GM19240 (cell line): ENCODE data around the gene LAMC3.
"Not testable (repeated sequence)": the region's sequence is repeated elsewhere in the genome, so short reads cannot be mapped to it uniquely, and the experiment has no call there.

Experiments
- DNase-seq: peaks from one replicate; pipeline ENCODE4 v3.0.0; 2011; ENCODE audit warnings: low spot score; ENCODE audit not compliant: insufficient read length

Gene LAMC3

DNA sequence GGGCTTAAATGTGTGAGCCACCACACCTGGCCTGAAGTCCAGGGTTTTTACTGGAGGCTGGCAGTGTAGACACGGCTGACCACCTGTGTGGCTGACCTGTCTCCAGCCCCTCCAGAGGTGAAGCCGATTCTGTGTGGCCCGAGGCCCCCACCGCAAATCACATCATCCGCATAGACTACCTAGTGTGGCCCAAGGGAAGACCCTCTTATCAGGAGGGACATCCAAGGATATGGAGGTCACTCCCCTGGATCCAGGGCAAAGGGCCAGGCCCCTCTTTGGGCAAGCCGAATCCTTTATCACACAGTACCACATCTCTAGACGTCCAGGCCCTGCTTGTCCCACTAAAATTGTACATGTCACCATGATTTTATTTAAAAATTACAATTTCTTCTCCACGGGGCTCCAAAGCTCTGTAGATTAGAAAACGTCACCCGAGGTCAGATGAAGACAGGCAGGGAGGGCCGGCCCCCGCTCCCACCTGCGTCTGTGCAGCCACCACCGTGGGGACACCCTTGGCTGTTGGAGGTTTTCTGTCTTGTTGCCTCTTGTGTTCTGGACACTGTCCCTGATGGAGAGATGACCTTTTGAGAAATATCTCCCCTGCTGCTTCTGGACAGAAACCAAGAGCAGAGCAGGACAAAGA, 20.1 kb downstream of the LAMC3 start:
- no peak for DNase-seq

DNA sequence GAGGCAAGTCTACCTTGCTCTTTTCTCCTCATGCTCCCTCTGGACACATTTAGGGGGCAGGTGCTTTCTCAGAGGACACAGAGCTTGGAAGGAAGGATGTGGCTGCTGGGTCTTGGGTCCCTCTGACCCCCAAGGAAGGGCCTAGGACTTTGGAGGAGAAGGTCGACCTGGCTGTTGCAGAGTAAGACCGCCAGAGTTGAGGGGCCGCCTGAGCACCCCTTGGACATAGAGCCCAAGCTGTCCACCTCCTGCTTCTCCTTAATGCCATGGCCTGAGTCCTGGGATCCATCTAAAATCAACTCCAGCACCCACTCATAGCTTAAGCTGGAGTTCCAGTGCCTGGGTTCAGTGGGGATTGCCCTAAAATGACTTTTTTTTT, 20.6 kb downstream of the LAMC3 start:
- no peak for DNase-seq

DNA sequence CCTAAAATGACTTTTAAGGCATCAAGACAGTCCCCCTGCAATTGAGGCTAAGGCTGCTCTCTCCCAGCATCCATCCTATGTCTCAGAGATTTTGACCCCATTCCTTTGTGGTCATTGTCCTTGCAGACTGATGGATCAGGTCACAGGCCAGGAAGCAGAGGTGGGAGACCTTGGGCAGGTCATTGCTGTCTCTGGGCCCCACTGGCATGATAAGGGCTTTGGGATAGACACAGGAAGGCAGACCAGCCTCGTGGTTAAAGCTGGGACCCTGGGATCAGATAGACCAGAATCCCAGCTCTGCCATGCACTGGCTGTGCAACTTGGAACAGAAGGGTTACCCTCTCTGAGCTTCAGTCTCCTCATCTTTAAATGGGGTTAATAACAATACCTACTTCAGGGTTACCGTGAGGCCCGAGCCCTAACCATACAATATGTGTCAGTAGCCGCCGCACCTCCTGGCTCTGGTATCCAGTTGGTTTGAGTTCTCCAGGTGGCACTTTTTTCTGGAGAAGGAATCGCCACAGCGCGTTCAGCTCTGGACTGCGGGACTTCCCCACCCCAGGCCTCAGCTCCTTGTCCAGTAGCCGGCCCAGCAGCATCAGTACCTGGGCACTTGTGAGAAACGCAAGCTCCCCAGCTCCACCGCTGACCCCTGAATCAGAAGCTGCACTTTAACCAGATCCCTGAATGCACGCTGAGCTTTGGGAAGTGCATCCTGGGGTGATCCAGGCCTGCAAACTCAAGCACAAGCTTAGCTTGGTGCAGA, 21.4 kb downstream of the LAMC3 start:
- DNase-seq = no peak

DNA sequence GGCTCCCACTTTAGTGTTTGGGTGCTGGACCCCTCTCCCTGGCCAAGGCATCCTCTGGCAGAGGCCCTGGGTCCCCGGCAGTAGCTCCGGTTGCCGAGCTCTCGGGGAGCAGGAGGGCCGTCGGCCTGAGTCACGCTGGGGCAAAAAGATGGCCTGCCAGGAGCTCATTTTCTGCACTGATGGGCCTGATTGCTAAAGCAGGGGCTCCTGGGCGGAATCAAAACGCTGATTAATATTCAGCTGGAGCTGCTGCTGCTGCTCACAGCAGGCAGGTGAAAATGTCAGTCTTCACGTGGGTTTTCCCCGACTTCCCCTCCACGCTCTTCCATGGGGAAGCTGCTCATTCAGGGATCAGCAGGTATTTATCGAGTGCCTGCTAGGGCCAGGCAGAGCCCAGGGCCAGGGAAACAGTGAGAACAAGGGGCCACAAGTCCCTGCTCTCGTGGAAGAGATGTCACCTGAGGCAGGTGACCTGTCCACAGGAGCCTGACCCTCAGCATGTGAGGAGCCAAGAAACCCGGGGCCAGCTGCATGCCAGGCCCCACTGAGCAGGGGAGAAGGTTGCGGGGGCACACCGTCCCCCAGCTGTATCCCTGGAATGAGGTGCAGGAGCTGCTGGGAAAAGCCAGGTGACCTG, 22.1 kb downstream of the LAMC3 start:
- DNase-seq = no peak

DNA sequence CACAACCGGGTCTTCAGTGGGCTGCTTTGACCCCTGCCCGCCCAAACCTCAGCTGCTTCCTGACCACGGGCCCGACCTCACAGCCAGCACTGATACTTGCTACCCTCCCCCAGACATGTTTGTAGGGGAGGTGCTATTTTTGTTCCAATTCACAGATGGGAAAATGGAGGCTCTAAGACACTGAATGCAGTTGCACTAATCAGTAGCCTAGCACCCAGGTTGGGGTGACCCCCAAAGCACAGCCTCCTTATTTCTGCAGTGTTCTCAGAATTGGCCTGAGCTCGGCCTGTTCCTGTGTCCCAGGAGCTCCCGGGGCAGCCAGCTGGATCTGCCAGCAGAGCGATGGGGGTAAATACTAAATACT, 22.6 kb downstream of the LAMC3 start:
- DNase-seq = no peak

DNA sequence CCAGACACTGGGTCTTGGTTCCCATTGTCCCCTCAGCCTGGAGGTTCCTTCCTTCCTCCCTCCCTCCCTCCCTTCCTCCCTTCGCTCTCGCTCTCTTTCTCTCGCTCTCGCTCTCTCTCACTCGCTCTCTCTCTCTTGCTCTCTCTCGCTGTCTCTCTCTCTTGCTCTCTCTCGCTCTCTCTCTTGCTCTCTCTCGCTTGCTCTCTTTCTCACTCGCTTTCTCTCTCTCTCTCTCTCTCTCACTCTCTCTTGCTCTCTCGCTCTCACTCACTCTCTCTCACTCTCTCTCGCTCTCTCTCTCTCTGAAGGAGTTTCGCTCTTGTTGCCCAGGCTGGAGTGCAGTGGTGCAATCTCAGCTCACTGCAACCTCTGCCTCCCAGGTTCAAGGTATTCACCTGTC, 23.4 kb downstream of the LAMC3 start:
- DNase-seq = no peak

DNA sequence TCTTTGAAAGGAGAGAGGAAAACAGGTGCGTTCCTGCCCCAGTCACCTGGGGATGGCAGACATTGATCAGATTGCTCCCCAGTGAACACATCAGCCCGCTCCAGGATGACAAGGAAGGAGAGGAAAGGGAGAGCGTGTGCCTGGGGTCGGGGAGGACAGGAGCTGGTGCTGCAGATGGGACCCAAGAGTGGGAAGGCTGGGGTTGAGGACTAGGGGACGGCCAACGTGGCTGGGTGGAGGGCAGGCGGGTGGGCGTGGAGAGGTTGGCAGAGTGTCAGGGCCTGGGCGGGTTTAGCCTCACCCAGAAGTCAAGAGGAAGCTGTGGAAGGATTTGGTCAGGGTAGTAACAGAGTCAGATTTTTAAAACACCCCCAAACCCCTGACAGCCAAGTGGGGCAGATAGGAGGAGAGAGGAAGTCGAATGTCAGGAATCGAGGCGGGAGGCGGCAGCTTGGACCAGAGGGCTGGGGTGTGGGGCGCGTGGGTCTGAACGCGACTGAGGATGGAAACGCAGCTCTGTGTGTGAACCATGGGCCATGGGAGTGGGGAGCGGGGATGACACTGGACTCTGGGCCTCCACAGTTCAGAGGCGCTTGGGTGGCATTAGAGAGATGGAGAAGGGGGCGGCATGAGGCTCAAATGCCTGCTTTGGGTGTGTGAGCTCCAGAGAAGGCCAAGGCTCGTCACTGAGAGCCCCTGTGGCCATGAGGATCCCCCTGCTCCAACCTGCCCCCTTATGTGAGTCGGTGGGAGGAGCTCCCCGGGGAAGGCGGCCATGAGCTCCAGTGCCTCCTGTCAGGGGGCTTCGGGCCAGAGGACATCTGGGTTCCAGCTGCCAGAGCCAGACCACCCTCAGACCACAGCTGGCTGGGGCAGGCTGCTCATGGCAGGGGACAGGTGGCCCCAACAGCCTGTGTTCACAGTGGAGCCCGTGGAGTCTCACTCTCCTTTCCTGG, 24.6 kb downstream of the LAMC3 start:
- no peak for DNase-seq

DNA sequence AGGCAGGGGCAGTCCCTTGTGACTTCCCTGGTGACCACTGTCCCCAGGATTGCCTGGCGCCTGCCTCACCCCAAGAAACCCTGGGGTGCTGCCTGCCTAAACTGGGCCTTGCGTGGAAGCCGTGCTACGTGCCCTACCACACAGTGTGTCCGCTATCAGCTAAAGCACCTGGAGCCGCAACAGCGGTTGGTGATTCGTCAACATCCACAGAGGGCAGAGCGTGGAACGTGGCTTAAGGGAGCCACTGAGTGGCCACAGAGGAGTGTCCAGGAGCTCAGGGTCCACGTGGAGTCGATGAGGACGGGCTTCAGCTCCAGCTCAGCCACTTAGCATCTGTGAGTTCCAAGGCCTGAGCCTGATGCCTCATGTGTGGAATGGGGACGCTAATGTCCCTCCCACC, 25.3 kb downstream of the LAMC3 start:
- no peak for DNase-seq

DNA sequence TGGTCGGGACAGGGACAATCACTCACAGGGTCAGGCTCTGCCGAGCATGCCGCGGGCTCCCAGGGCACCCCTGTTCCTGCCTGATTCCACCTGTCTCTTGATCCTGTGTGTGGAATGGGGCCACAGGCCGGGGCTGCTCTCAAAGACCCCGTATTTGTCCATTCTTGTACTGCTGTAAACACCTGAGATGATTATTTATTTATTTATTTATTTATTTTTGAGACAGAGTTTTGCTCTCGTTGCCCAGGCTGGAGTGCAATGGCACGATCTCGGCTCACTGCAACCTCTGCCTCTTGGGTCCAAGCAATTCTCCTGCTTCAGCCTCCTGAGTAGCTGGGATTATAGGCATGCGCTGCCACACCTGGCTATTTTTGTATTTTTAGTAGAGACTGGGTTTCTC, 25.8 kb downstream of the LAMC3 start:
- DNase-seq = not testable (repeated sequence)

DNA sequence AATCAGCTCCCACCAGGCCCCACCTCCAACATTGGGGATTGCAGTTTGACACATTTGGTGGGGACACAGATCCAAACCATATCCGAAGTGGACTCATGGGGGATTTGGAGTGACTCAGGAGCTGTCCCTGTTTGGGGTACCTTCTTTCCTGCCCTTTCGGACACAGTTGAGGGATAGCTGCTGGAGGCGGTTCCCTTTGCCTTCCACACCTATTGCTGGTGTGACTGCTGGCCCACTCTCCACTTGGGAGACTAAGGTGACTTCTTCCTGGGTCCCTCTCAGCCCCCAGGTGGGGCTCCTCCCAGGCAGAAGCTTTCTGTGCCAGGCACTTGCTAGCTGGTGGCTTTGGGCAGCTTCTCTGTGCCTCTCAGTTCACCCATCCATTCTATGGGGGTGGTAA, 26.6 kb downstream of the LAMC3 start:
- no peak for DNase-seq

DNA sequence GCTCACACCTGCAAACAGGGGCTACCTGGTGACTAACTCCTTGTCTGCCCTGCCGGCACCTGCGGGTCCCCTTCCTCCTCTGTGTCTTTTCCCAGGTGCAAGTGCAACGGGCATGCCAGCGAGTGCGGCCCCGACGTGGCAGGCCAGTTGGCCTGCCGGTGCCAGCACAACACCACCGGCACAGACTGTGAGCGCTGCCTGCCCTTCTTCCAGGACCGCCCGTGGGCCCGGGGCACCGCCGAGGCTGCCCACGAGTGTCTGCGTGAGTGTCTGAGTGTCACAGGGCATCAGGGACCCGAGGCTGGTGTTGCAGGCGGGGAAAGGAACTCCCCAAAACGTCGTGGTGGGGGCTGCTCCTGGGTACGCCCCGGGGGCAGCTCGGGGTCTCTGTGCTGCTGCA, 27.1 kb downstream of the LAMC3 start:
- DNase-seq = no peak

DNA sequence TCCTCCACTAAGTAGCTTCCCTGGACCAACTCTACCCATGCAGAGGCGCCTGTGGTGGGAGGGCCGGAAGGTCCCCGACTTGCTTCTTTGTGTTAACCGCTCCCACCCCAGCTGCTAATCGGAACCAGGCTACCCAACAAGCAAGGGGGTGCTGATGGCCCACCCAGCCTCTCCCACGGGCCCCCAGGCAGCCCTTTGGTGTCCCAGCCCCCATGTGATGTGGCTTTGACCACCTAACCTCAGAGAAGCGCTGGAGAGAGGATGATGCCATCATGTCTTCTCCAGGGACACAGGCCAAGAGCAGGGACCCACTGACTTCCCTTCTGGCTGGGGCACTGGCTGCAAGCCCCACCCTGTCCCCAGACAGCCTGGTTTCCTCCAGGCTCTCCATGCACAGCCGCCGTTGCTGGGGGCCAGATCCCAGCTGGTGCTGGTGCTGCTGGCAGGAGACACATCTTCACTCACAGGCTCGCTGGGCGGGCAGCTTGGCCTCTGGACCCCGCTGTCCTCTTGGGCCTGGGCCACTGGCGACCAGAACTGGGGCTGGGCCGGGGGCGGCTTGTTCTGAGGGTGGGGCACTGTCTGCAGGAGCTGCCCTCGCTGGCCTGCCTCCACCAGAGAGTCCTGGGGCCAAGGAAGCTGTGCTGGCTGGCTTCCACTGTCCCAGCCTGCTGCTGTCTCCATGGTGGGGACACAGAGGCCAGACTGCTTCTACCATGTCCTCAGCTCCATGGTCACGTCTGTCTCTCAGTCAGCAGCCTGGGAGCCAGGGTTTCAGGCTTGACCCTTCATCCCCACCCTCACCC, 27.8 kb downstream of the LAMC3 start:
- no peak for DNase-seq

DNA sequence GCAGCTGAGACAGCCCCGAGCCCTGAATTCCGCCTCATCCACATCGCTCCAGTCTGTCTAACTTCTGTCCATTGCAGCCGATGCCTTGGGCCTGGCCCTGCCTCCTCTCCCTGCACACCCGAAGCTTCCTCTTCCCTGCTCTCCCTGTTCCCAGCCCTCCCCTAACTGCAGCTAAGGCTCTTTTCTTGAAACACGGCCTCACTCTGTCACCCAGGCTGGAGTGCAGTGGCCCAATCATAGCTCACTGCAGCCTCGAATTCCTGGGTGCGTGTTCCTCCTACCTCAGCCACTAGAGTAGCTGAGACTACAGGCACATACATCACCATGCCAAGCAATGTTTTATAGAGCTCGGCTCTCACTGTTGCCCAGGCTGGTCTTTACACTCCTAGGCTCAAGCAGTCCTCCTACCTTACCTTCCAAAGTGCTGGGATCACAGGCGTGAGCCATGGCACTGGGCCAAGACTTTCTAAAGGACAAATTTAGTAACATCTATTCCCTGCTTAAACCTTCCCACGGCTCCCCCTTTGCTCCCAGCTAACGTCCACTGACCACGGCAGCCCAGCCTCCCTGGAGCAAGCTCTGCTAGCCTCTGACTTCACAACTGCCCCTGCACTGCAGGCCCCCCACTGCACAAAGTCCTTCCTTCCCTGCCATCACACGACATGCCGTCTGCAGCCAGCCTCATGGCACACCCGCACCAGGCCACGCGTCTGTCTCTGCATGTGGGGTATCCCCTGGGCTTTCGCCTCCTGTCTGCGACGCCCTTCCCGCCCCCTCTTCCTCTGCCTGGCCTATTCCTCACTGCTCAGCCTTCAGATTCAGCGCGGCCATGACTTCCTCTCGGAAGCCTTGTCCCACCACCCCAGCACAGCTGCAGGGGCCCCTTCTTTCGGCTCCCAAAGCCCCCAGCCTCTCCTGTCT, 28.6 kb downstream of the LAMC3 start:
- DNase-seq = no peak

DNA sequence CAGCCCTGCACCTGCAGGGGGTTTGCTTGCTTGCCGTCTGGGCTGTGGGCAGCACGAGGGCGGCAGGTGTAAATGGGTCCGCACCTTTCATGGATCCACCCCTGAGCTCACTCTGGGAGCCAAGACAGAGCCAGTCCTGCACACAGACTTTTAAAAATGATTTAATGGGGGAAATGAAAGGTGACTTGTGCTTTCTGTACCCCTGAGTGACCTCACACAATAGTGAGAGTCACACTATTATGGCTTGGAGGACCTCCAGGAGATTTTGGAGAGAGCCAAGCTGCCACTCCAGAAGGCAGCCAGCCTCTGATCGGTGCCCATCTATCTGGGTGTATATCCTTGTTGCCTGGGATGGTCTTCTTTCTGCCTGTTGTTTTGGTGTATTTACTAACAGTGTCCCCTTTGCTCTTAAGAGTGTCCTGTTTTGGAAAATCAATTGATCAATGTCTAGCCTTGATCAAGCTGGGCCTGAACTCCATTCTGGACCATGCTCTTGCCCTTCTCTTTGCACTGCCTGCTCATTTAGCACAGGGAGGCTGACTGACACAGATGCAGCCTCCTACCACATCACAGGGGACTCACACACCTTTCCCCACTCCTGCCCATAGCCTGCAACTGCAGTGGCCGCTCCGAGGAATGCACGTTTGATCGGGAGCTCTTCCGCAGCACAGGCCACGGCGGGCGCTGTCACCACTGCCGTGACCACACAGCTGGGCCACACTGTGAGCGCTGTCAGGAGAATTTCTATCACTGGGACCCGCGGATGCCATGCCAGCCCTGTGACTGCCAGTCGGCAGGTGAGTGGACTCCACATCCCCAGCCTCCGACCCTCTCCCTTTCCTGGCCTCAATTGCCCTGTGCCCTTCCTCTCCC, 29.5 kb downstream of the LAMC3 start:
- DNase-seq = no peak

DNA sequence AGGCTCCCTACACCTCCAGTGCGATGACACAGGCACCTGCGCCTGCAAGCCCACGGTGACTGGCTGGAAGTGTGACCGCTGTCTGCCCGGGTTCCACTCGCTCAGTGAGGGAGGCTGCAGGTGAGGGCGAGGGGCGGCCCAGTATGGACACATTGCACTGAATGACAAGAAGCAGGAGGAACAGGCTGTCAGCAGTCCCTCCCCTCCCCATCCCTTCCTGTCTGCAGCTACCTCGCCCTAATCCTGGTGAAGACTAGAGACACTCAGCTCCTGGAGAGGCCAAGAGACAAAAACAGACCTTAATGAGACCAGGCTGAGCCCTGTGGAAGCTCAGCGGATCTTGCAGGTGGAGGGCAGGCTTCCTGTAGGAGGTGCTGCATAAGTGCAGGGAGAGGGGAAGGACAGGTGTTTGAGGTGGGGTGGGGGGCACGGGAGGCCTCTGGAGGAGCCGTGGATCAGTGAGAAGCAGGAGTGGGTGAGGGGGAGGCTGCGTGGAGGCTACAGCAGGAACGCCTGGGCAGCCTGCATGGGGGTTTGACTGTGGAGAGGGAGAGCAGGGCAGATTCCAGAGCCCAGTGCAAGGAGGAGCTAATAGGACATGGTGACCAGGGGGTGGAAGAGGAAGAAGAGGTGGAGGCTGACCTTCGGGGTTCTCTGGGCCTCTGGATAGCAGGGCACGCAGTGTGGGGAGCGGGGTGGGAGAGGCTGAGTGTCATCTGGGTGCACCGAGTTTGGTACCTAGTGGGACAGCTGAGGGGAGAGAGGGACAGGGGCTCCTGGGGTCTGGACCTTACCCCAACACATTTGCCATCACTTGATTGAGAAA, 30.4 kb downstream of the LAMC3 start:
- DNase-seq = no peak

DNA sequence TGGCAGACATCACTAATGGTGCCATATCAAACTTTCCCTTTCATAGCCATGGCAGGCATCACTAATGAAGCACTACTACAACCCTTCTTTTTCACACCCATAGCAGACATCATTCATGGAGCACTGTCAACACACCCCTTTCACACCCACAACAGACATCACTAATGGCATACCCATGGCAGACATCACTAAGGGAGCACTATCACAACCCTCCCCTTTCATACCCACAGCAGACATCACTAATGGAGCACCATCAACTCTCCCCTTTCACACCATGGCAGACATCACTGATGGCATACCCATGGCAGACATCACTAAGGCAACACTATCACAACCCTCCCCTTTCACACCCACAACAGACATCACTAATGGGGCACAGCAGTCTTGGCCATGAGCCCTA, 33.7 kb downstream of the LAMC3 start:
- no peak for DNase-seq

DNA sequence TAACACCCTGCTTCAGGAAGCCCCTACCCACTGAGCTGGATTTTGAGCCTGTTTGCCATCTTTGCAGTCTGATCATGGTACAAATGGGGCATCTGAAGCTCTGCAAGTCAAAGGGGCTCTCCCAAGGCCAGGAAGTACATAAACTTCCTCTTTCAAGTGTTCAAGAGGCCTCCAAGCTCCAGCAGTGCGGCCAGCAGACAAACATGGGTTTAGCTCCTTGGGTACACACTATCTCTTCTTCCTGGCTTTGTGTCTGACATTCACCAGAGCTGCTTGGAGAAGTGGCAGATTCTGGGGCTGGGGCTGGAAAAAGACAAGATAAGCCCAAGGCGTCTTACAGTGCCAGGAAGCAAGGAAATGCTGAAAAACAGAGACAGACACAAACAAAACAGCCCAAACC, 34.1 kb downstream of the LAMC3 start:
- DNase-seq = no peak

DNA sequence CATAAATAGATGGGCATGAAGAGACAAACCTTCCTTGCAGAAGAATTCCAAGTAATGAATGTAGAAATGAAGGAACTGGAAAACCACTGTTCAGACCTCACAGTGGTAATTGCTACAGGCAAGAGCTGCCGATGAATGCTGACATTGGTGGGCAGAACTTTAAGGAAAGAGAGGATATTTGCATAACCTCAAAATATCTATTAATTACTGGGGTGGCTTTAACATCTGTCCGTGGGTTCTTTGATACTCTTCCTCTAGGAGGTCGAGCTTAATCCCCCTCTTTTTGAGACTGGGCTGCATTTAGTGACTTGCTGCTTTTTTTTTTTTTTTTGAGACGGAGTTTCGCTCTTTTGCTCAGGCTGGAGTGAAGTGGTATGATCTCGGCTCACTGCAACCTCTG, 34.7 kb downstream of the LAMC3 start:
- DNase-seq = no peak
